BJ (cell line): ENCODE measurements around the gene SGF29. TPM values are rescaled to one million over a fixed set of nuclear protein-coding genes. Genes with fewer than 3 reads are reported as not detected.

ENCODE experiments used
- CTCF ChIA-PET: fragments of 350-600 bp; formaldehyde crosslinking; extraction: SDS; loops from one replicate; lab custom pipeline; 2021; ENCODE audit warnings: antibody characterized with exemption, inconsistent platforms; lab: Yijun Ruan, JAX
- POLR2A ChIA-PET: fragments of 300-600 bp; sonication (Branson Sonifier 250); formaldehyde crosslinking; extraction: SDS; loops from one replicate; lab custom pipeline; 2021; ENCODE audit warnings: antibody characterized with exemption; lab: Charles Lee
- DNase-seq: peaks from one replicate; pipeline ENCODE4 v3.0.0-alpha.2; 2011; ENCODE audit warnings: low read depth
- H3K27me3 ChIP-seq: 2 replicates; pipeline ENCODE4 v1.6.0; 2011; ENCODE audit warnings: low read length; ENCODE audit not compliant: control insufficient read depth, insufficient read depth
- H3K36me3 ChIP-seq: 2 replicates; pipeline ENCODE4 v1.5.1; 2011; ENCODE audit warnings: low read length; ENCODE audit not compliant: control insufficient read depth, insufficient read depth
- H3K4me3 ChIP-seq: 2 replicates; pipeline ENCODE4 v1.5.1; 2011; ENCODE audit warnings: low read depth, mild to moderate bottlenecking, control low read depth, low read length
- CTCF ChIP-seq: IDR thresholded peaks from 2 replicates; pipeline ENCODE4 v1.5.1; 2011; ENCODE audit warnings: low read depth, mild to moderate bottlenecking, control low read depth, inconsistent platforms, low read length, moderate library complexity; ENCODE audit not compliant: insufficient read depth
- polyA plus RNA-seq: library from polyadenylated mRNA; depleted of rRNA; stranded (reverse); fragments of >200 nt; gene quantifications from 2 replicates; pipeline ENCODE4 v1.2.3, GENCODE V29; 2011

The SGF29 gene
- polyA plus RNA-seq, 1 experiment, result 2.4 TPM

- Histone ChIP-seq H3K27me3 (no peaks in the 10 kb centered on the region), H3K36me3 (peaks cover 13% of the 10 kb centered on the region), H3K4me3 (no peak overlapping the region)
- ChIA-PET CTCF (no interaction called here), POLR2A (no interaction called here)
- TF ChIP-seq CTCF, result no peak
- no peak for DNase-seq
These were observed 19.0 kb upstream of the SGF29 start for GRCh38 chr16:28534542-28535373.

- Histone ChIP-seq H3K4me3 (peak overlapping the region; percentile 57), H3K27me3 (no peaks in the 10 kb centered on the region), H3K36me3 (peaks cover 13% of the 10 kb centered on the region)
- no peak for TF ChIP-seq CTCF
- POLR2A ChIA-PET, result no interaction called here
- no peak for DNase-seq
- CTCF ChIA-PET, result no interaction called here
These were observed 16.6 kb upstream of the SGF29 start for GRCh38 chr16:28537076-28537475.

GRCh38 chr16:28537964-28538732 lies 15.6 kb upstream of the SGF29 start:
- TF ChIP-seq CTCF, result no peak
- Histone ChIP-seq H3K27me3 (no peaks in the 10 kb centered on the region), H3K4me3 (peak overlapping the region; percentile 57), H3K36me3 (peaks cover 13% of the 10 kb centered on the region)
- ChIA-PET POLR2A (no interaction called here), CTCF (no interaction called here)
- DNase-seq, result no peak

- H3K27me3 ChIP-seq, result no peaks in the 10 kb centered on the region
- peak within 1 kb of the TSS; percentile 57 for H3K4me3 ChIP-seq
- peaks cover 13% of the 10 kb centered on the region for H3K36me3 ChIP-seq
- TF ChIP-seq CTCF, result no peak
- peak; percentile 93 for DNase-seq
- ChIA-PET CTCF (interaction anchor here (0.7 kb wide), 1 partner anchor 18 kb away, joined by 3 read pairs; no protein-coding TSS in a partner anchor), POLR2A (no interaction called here)
These were observed 14.8 kb upstream of the SGF29 start, which contains the start of gene NUPR1 for GRCh38 chr16:28538733-28539596. TSS of gene NUPR1 (minus strand) at chr16:28538974. CDS start at chr16:28538907, 67 bp downstream.
